Fibroblast of peridontal ligament (primary cell): ENCODE measurements around the gene LARP4B.
A peak's percentile ranks its signal among the peaks of the same experiment; 100 is the strongest.

Source experiments
- DNase-seq: peaks from one replicate; pipeline ENCODE4 v3.0.0-alpha.2; 2010; ENCODE audit errors: extremely low read depth

LARP4B gene

DNA sequence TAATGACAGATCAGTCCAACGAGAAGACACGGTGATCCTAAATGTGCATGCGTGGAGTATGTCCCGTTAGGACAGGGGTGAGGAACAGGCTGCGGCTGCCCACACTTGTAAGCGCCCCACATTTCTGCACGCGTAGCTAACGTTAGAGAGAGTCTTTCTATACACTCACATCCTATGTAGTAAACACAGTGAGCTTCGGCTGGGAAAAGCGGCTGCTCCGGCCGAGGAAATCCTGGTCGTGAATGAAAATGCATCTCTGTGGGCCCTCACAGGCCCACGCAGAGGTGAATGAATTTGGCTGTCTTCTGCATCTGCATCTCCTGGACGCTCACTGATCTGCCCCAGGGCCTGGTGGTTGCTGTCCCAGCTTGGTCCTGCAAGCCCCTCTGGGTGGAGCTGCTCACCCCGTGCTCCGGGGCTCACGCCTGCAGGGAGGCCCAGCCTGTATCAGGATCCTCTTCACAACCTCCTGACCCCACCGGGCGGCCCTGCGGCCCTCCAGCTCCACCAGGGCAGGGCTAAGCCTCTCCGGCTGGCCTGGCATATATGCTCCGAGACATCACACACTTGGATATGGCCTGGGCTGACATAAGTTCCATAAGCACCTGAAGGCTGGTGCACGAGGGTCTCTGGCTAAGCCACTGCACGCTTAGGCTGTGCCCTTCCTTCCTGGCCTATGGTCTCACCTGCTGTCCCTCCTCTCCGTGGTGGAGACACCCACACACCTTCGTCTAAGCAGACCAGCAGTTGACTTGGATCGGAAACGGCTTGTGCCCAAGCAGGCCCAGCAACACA, 124.1 kb downstream of the LARP4B start:
- DNase-seq = no peak

DNA sequence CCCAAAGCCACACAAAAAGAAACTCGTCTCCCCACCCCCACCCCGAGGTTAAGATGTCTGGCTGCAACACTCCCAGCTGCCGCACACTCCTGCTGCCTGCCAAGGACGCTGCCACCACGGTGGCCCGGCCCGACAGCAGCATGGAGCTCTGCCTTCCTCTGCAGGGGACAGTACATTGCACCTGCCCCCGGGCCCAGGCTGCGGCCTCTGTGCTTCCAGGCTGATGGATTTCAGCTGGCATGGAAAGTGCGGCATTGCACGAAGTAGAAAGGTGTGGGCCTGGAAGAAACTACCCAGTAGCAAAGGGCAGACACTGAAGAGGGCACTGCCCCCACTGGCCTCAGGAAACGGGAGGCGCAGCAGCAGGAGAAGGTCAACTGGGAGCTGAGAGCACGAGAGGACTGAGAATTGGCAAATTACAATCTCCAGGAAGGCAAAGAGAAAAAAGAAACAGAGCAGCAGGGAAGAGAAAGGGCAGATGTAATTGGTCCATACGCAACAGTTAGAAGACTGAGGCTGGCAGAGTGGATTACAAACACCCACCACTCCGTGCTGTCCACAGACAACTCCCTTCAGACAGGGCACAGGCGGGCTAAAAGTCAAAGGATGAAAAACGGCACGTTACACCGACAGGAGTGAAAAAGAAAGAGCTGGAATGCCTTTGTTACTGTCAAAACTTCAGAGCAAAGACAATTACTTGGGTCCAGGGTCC, 124.9 kb downstream of the LARP4B start:
- DNase-seq = no peak

DNA sequence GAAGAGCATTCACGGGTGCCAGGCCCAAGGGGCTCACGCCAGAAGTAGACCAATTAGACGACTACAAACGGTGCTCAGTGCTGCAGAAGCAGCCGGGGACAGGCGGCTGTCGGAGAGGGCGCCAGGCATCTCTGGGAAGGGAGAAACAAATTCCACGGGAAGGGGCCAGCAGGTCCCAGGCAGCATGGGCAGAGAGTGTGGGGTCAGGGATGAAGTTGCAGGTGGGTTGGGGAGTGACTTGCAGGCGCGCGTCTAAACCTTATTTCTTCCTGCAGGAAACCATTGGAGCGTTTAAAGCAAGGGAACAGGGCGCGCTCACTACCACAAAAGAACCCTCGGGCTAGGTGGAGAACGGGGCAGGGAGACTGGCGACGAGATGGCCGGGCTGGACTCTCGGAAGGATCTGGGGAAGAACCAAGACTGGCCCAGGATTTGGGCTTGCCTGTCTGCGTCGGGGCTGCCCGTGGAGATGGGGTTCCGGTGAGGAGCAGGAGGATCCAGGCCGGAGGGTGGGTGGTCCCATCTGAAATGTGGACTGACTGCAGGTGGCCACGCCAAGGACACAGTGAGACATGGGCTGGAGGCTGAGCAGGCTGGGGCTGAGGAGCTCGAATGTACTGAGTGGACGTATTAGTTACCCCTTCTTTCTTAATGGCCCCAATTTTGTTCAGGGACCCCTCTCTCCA, 125.7 kb downstream of the LARP4B start:
- DNase-seq = no peak

DNA sequence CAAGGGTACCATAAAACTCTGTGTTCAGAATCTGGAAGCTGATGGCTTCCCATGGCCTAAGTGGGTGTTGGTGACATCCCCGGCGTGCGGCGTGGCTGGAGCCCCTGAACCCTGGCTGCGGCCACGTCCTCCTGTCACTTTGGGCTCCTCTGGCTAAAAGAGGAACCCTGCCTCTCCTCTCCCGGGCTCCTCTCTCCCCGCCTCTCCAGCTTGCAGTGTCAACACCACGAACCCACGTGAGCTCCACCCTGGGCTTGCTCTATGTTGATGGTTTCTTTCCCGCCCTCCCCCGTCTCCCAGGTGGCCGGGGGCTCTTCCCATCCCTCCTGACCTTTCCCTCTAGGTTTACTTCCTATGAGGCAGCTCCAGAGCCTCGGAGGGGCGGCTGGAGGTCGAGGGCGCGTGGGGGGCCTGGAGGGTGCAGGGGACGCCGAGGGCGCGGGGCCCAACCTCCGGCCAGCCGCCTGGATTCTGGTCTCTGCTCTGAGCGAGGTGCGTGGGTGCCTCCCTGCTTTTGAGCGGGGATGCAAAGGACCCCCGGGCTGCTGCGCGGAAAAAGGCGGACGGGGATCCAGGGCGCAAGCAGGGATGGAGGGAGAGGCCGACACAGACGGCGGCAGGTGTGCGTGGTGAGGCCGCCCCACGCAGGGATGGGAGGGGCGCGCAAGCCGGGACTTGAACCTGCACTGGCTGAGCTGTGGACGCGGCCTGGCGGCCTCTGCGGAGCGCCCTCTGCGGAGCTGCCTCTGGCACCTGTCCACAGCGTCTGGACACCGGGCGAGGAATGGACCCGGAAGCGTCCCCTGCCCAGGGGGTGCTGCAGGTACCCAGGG, 126.5 kb downstream of the LARP4B start:
- no peak for DNase-seq

DNA sequence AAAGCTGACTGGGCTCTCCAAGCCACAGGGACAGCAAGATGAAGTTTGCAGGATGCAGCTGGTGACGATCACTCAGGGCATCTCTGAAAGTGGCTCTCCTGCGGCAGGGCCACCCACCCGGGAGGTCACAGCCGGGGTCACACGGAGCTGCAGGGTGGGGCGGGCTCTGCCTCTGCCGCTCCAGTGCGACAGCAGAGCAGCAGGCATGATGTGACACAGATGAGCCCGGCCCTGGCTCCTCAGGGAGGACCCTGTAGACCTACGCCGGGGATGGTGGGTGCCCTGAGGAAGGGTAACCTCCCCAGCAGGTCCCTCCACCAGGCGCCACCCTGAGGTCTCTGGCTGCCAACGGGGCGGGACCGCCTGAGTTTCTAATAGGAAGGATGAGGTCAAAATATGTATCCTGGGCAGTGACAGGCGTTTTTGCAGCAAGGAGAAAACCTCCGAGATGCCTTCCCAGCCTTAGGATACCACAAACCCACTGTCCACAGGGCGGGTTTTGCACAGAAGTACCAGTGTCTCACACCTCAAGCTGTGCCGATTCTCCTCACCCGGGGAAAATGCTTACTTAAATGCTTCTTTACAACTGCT, 127.2 kb downstream of the LARP4B start:
- DNase-seq = no peak

DNA sequence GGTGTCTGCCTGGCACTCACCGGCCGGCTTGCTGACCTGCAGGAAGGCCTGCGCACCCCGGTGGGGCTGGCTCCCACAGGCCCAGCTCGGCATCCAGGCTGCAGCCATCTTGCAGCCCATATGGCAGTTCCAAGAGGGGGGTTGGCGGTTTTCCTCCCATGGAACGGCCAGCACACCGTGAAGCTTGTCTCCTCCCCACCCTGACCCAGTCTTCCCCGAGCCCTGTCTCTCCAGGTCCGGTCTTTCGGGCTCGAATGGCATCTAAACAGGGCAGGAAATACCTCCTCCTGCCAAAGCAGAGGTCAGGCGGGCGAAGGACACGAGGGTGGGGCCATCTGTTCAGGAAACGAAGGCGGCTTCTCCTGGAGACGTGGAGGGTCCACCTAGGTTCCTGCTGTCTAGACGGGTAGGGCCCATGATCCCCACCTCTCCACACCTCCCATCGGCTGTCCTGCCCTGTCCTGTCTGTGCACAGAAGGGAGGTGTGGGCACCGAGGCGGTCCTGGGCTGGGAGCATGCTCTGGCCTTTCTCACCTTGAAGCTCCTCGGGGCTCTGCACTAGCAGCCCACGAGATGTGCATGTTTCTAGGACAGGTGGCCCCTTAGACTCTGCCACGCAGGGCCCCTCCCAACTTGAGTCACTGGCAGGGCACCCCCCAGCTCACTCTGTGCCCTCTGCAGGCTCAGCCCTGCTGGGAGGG, 128.3 kb downstream of the LARP4B start:
- DNase-seq = no peak

DNA sequence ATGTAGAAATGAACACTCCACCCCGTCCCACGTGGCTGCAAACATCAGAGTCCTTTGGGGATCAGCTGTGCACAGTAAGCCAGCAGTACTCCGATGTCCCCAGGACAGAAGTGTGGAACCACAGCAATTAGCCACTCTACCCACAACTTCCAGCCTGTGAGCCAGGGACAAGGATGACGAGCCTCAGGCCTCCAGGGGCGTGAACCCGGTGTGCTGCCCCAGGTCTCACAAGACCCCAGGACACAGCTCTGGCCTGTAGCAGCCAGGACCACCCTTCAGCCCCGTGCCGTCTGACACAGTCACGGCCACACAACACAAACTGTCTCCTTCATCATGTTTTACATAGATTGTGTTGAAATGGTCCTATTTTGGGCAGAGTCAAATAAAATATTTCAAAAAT, 129.0 kb downstream of the LARP4B start:
- no peak for DNase-seq

DNA sequence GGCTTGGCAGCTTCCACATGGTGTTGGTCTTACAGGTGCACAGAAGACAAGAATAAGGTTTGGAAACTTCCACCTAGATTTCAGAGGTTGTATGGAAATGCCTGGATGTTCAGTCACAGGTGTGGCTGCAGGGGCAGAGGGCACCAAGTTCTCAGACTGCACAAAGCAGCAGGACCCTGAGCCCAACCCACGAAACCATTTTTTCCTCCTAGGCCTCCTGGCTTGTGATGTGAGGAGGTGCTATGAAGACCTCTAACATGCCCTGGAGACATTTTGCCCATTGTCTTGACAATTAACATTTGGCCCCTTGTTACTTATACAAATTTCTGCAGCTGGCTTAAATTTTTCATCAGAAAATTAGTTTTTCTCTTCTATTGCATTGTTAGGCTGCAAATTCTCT, 134.3 kb downstream of the LARP4B start:
- no peak for DNase-seq

DNA sequence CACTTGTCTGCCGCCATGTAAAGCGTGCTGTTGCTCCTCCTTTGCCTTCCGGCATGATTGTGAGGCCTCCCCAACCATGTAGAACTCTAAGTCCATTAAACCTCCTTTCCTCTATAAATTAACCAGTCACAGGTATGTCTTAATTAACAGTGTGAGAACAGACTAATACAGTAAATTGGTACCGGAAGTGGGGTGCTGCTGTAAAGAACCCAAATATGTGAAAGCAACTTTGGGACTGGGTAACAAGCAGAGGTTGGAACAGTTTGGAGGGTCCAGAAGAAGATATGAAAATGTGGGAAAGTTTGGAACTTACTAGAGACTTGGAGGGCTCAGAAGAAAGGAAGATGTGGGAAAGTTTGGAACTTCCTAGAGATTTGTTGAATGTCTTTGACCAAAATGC, 135.3 kb downstream of the LARP4B start:
- no peak for DNase-seq

DNA sequence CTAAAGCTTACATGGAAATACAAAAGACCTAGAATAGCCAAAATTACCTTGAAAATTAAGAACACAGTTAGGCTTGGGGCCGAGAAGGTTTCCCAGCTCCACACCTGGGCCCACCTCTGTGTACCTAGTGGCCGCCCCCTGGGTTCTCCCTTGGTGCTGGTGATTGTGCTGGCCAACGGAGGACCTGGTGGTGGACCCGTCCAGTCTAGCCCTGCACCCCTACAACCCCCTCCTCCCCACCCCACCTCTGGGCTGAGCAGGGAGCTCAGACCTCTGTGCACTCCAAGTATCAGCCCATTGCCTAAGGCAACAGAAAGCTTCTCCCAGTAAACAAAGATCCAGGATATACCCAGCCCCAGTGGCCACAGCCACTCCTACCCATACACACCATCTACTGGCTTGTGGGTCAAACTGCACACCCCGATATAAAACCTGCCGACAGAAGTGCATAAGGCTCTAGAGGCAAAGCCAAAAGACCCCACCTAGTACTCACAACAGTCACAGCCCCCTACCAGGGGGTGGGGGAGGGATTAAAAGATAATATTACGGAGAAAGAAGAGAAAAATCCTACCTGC, 137.0 kb downstream of the LARP4B start:
- peak; percentile 21 for DNase-seq

DNA sequence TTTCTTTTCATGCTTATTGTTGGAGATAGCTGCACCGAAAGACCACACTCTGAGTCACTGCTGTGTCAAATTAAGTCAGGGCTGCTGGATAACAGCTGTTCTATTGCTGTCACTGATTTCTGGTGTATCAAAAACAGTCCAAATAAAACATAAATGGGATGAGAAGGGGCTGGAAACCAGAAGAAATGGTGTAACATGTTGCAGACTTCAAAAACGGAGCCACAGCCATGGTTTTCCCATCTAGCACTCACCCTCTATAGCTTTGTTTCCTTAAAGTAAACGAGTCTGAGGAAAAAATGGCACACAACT, 138.8 kb downstream of the LARP4B start:
- DNase-seq = peak; percentile 69

DNA sequence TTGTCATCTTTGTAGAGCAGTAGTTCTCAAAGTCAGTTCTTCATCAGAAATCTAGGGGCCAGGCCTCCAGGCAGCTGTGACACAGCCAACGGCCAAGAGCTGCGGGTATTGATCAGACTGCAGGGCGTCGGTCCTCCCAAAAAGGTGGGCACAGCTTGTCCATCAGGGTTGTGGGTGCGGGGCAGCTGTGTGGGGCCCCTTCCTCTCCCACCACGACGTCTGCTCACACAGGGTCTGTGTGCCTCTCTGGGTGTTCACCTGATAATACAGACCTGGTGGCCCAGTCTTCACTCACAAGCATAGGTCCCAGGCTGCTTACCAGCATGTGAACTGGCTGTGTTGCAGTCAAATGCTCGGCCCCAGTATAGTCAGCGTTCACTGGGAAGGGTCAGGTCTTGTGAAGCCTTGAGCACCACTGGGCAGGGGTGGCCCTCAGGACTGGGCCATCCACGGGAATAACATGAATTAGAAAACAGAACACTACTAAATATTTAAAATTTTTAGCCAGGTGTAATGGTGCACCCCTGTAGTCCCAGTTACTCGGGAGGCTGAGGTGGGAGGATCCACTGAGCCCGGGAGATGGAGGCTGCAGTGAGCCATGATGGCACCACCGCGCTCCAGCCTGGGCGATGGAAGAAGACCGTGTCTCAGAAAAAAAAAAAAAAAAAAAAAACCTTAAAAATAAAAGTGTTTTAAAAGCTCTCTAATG, 139.3 kb downstream of the LARP4B start:
- DNase-seq = no peak

DNA sequence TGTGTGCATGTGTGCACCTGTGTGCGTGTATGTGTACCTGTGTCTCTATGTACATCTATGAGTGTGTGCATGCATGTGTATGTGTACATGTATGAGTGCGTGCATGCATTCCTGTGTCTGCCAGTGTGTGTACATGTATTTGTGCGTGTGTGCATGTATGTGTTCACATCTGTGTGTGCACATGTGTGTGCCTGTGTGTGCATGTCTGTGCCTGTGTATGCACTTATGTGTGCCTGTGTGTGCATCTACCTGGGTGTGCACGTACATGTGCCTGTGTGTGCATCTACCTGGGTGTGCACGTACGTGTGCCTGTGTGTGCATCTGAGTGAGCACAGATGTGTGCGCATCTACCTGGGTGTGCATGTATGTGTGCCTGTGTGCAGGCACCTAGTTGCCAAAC, 139.9 kb downstream of the LARP4B start:
- no peak for DNase-seq

DNA sequence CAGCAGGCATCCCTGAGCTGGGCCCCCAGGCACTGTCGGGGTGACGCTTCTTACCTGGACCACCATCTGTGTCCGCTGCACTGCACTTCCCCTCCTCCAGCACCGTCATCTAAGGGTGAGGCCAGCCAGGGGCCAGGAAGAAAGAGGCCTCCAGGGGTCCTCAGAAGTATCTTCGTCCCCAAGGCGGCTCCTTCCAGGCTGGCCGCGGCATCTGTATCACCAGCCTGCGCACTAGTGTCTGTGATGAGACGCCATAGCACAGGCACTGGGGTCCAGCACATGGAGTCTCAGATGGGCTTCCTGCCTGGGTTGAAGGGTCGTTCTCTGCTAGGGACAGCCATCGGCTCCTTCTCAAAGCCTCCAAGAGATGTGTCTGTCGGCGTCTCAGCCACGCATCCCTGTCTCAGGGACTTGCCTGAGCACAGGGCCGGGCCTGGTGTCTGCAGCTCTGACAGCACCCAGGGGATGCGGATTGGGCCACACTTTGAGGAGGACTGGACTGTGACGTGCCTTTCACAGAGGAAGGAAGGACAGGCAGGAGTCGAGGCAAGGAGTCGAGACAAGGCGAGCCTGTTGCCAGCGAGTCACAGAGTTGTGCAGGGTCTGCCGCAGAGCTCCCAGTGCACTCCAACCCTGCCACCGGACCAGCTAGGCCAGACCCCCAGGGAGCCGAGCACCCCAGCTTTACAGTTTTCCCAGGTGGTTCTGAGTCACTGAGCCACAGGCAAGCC, 140.5 kb downstream of the LARP4B start:
- no peak for DNase-seq

DNA sequence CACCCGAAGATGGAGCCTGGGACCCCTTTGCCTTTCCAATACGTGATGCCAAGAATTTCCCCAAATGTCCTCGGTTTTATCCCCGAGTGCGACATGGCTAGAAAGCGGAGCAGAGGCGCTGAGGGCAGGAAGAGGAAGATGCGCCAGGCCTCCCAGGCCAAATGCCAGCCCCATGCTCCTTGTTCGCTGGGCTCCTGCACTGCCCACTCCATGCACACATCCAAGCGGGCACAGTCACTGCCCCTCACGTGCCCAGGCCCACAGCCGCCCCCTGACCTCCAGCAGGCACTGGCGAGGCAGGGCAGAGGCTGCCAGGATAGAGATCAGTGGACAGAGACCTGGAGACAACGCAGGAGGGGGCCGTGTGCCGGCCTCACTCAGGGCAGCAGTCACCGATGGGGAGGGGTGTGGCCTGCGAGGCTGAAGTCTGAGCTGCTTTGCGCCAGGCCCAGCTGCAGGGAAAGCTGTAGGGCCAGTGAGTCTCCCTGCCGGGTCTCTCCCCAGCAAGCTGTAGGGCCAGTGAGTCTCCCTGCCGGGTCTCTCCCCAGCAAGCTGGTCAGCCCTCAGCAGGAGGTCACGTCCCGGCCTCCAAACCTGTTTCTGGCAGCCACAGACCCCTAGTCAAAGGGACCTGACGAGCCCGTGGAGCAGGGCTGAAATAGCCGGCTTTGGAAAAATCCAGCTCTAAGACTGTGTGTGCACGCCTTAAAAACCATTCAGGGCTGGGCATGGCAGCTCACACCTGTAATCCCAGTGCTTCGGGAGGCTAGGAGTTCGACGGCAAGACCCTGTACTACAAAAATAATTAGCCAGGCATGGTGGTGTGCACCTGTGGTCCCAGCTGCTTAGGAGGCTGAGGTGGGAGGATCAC, 141.4 kb downstream of the LARP4B start:
- DNase-seq = no peak

DNA sequence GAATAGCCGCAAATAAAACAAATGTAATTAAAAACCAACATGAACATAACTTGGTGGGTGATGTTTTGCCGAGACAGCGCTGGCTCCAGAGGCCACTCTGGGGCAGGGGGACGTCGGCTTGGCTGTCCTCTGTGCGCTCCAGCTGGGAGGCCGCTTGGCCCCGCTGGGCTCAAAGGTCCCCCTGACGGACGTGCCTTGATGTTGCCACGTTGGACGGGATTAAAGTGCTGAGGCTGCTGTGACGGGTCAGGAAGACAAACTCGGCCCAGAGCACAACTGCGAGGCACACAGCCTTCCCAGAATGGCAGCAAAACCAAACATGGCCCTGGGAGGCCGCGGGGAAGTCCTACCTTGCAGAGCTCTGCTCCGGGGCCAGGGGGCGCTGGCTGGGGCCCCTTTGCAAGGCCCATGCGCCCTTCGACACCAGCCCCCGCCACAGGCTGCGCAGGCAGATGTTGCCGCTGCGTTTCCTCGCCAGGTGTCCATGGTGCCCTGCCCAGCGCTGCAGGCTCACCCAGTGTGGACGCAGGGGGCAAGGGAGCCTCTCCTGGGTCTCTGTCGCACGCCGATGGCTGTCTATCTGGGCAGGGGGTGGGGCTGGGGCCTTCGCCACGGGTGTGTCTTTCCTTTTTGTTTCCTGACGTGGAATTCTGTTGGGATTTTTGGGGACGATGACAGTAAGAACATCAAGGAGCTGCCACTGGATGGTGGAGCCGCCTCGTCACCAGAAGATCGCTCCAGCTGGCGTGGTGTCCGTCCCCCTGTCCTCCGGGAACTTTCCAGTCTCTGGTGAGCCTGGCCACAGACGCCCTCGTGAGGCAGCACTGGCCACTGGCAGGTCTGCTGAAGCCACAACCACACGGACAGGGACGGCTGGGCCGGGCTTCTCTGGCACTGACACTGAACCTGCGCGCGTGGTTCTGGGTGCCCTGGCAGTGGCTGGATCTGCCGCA, 142.4 kb downstream of the LARP4B start:
- DNase-seq = peak; percentile 66

DNA sequence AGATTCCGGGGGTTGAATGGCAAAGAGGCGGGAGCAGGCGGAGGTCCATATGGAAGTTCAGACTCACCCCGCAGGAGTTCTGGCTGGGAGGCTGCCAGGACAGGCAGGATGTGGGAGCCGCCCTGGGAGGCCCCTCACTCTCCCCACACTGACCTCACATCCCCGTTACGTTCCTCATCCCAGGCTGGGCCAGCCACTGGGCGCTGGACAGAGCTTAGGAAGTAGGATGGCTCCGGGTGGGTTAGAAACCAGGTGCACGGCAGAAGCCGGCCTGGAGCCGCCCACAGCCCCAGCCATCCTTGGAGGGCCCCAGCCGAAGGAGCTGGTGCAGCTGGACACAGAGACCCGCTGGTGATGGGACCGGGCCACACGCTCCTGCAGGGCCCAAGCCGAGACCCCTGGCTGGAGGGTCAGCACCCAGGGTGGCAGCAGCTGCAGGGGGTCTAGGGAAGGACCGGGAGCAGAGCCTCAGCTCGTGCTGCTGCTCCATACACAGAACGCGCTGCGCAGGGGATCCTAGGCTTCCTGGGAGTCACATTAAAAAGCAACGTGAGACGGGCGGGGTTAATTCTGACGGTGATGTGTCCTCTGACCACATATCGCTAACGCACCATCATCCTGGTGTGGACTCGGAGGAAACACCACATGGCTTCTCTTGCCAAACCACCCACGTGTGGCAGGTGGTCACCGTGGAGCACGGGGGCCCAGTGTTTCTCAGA, 143.4 kb downstream of the LARP4B start:
- DNase-seq = no peak
